Calu3 (cell line): ENCODE data around the gene TJP2. TPM values are rescaled to one million over a fixed set of nuclear protein-coding genes. Genes with fewer than 3 reads are reported as not detected.

ENCODE experiments used
- BruUV-seq: library from RNA; stranded (reverse); fragments of 400-500 nt; replicated peaks from 2 replicates; lab custom pipeline; 2021; lab: Mats Ljungman, UMichigan
- CTCF ChIA-PET: fragments of 300-600 bp; sonication (Branson Sonifier 250); formaldehyde crosslinking; loops from one replicate; lab custom pipeline; 2022; ENCODE audit warnings: antibody characterized with exemption; lab: Charles Lee
- DNase-seq: peaks from one replicate; pipeline ENCODE4 v3.0.0; 2022
- H3K27ac Mint-ChIP-seq: one replicate; pipeline ENCODE4 v1.8.0; 2022; ENCODE audit warnings: mixed read lengths; ENCODE audit not compliant: unreplicated experiment
- H3K27me3 Mint-ChIP-seq: one replicate; pipeline ENCODE4 v1.8.0; 2022; ENCODE audit warnings: mixed read lengths; ENCODE audit not compliant: unreplicated experiment
- H3K36me3 Mint-ChIP-seq: one replicate; pipeline ENCODE4 v1.8.0; 2022; ENCODE audit warnings: mild to moderate bottlenecking, moderate library complexity, mixed read lengths; ENCODE audit not compliant: insufficient read depth, unreplicated experiment
- H3K4me1 Mint-ChIP-seq: one replicate; pipeline ENCODE4 v1.8.0; 2022; ENCODE audit warnings: mild to moderate bottlenecking, low read depth, mixed read lengths; ENCODE audit not compliant: unreplicated experiment
- H3K4me3 Mint-ChIP-seq: one replicate; pipeline ENCODE4 v1.8.0; 2022; ENCODE audit warnings: mild to moderate bottlenecking, low read depth, moderate library complexity, mixed read lengths; ENCODE audit not compliant: unreplicated experiment
- H3K9me3 Mint-ChIP-seq: one replicate; pipeline ENCODE4 v1.8.0; 2022; ENCODE audit warnings: low read depth, mixed read lengths; ENCODE audit not compliant: unreplicated experiment
- CTCF ChIP-seq: fragments of 200-600 bp; IDR thresholded peaks from one replicate; pipeline ENCODE4 v1.8.0; 2022; ENCODE audit warnings: antibody characterized with exemption; ENCODE audit not compliant: unreplicated experiment
- intact Hi-C: fragments of 100-400 bp; cut with micrococcal nuclease; formaldehyde crosslinking; loops from one replicate; pipeline ENCODE4 v1.10.0; 2022; ENCODE audit not compliant: unreplicated experiment
- total RNA-seq: library from RNA; stranded (reverse); gene quantifications from 2 replicates; pipeline ENCODE4 v1.2.3, GENCODE V29; 2022

The TJP2 gene
- total RNA-seq, 1 experiment from 2014 or later, result 139 TPM

GRCh38 chr9:69319324-69320025 lies 145.4 kb downstream of the TJP2 start:
- H3K9me3 Mint-ChIP-seq, result no peaks in the 10 kb centered on the region
- no peak overlapping the region for H3K27ac Mint-ChIP-seq
- H3K36me3 Mint-ChIP-seq, result peaks cover 3% of the 10 kb centered on the region
- no peaks in the 10 kb centered on the region for H3K4me1 Mint-ChIP-seq
- BruUV-seq, result no TSS peak
- no peak overlapping the region for H3K4me3 Mint-ChIP-seq
- CTCF ChIA-PET, result interaction anchor here (0.7 to 0.8 kb wide), 2 partner anchors 34 to 158 kb away, joined by 3 read pairs; no protein-coding TSS in a partner anchor
- no peaks in the 10 kb centered on the region for H3K27me3 Mint-ChIP-seq
- intact Hi-C loops, result no loop called here
- no peak for DNase-seq
- TF ChIP-seq CTCF, result no peak

- no peak overlapping the region for H3K27ac Mint-ChIP-seq
- H3K4me1 Mint-ChIP-seq, result peaks cover 8% of the 10 kb centered on the region
- H3K4me3 Mint-ChIP-seq, result no peak overlapping the region
- CTCF ChIA-PET, result interaction anchor here (0.6 to 0.7 kb wide), 2 partner anchors 18 to 20 kb away, joined by 3 to 4 read pairs; no protein-coding TSS in a partner anchor
- no peak for TF ChIP-seq CTCF
- no peak for DNase-seq
- H3K9me3 Mint-ChIP-seq, result no peaks in the 10 kb centered on the region
- H3K36me3 Mint-ChIP-seq, result peaks cover 19% of the 10 kb centered on the region
- intact Hi-C loops, result no loop called here
- peaks cover 12% of the 10 kb centered on the region for H3K27me3 Mint-ChIP-seq
- no TSS peak for BruUV-seq
Measured at GRCh38 chr9:69322256-69322655, 148.2 kb downstream of the TJP2 start.

GRCh38 chr9:69323861-69324260 lies 149.8 kb downstream of the TJP2 start:
- H3K27me3 Mint-ChIP-seq, result peaks cover 12% of the 10 kb centered on the region
- no TSS peak for BruUV-seq
- no peaks in the 10 kb centered on the region for H3K9me3 Mint-ChIP-seq
- intact Hi-C loops, result no loop called here
- CTCF ChIA-PET, result interaction anchor here (0.9 kb wide), 1 partner anchor 80 kb away, joined by 8 read pairs; no protein-coding TSS in a partner anchor
- TF ChIP-seq CTCF, result no peak
- H3K4me3 Mint-ChIP-seq, result no peak overlapping the region
- no peak for DNase-seq
- H3K27ac Mint-ChIP-seq, result no peak overlapping the region
- peaks cover 19% of the 10 kb centered on the region for H3K36me3 Mint-ChIP-seq
- peaks cover 8% of the 10 kb centered on the region for H3K4me1 Mint-ChIP-seq

Other genes starting within 250 kb of the TJP2 start
- not detected in 2 replicates for gene PRKACG, start 160.2 kb upstream of the TJP2 start, total RNA-seq
- gene FXN, start 138.5 kb upstream of the TJP2 start, total RNA-seq, result 11.9 and 12.9 TPM in 2 replicates
- gene ENTREP1, start 150.9 kb downstream of the TJP2 start, total RNA-seq, result 1.8 and 3.1 TPM in 2 replicates